Neural progenitor cell (in vitro differentiated cells): ENCODE data around the gene SLC7A6OS.

Experiments used
- EZH2 ChIP-seq: fragments of 200-600 bp; sonication (generic); IDR thresholded peaks from 2 replicates; pipeline ENCODE4 v1.6.1; 2017; ENCODE audit warnings: antibody characterized with exemption, mild to moderate bottlenecking, moderate library complexity
- TF ChIP-seq, protein P1 (sequence below): fragments of 200-600 bp; sonication (generic); IDR thresholded peaks from 2 replicates; pipeline ENCODE4 v1.5.1; 2017; ENCODE audit warnings: antibody characterized with exemption, mild to moderate bottlenecking

DNA sequence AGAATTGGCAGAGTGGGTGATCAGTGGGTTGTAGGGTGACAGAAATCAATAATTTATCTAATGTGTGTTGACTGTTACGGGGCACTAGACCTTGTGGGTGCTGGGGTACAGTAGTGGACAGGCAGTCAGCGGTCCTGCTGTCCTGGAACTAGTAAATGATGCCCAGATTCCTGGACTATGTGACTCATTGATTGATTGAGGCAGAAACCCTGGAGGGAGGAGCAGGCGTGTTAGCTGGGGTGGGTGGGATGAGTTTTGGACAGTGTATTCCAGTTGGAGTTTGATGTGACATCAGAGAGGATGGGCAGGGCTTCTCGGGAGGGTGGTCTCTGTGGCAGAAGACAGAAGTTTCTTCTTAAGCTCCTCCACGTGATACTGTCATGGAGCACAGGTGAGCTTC, 24.4 kb upstream of the SLC7A6OS start:
- TF ChIP-seq, protein P1, sequence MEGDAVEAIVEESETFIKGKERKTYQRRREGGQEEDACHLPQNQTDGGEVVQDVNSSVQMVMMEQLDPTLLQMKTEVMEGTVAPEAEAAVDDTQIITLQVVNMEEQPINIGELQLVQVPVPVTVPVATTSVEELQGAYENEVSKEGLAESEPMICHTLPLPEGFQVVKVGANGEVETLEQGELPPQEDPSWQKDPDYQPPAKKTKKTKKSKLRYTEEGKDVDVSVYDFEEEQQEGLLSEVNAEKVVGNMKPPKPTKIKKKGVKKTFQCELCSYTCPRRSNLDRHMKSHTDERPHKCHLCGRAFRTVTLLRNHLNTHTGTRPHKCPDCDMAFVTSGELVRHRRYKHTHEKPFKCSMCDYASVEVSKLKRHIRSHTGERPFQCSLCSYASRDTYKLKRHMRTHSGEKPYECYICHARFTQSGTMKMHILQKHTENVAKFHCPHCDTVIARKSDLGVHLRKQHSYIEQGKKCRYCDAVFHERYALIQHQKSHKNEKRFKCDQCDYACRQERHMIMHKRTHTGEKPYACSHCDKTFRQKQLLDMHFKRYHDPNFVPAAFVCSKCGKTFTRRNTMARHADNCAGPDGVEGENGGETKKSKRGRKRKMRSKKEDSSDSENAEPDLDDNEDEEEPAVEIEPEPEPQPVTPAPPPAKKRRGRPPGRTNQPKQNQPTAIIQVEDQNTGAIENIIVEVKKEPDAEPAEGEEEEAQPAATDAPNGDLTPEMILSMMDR, result no peak
- TF ChIP-seq EZH2, result no peak
